ENCODE data around the gene HSD17B12.

- TF ChIP-seq ZNF8 (CRISPR knock-in tag; IDR thresholded peaks at IDR 0.05), result no peak
- no peak for TF ChIP-seq ARNTL (CRISPR knock-in tag; IDR thresholded peaks at IDR 0.05; ENCODE audit: borderline replicate concordance, low read depth)
- no peak for TF ChIP-seq TCF4 (CRISPR knock-in tag; IDR thresholded peaks at IDR 0.05; ENCODE audit: borderline replicate concordance)
- TF ChIP-seq PATZ1 (CRISPR knock-in tag; IDR thresholded peaks at IDR 0.05; ENCODE audit: borderline replicate concordance), result no peak
- TF ChIP-seq POU6F1 (CRISPR knock-in tag; IDR thresholded peaks at IDR 0.05; ENCODE audit: borderline replicate concordance, low read depth), result no peak
- no peak for TF ChIP-seq ZFP3 (CRISPR knock-in tag; IDR thresholded peaks at IDR 0.05)
- TF ChIP-seq SNAI2 (CRISPR knock-in tag; IDR thresholded peaks at IDR 0.05), result no peak
- no peak for TF ChIP-seq TOX (CRISPR knock-in tag; IDR thresholded peaks at IDR 0.05; ENCODE audit: borderline replicate concordance)
- no peak for TF ChIP-seq OSR1 (CRISPR knock-in tag; IDR thresholded peaks at IDR 0.05)
- no peak for TF ChIP-seq ZNF565 (CRISPR knock-in tag; conservative IDR thresholded peaks at IDR 0.05; ENCODE audit: low read depth)
- no peak for TF ChIP-seq ZC3H10 (CRISPR knock-in tag; IDR thresholded peaks at IDR 0.05)
- TF ChIP-seq ZNF70 (CRISPR knock-in tag; IDR thresholded peaks at IDR 0.05), result no peak
- TF ChIP-seq CREB5 (CRISPR knock-in tag; IDR thresholded peaks at IDR 0.05; ENCODE audit: low read depth), result no peak
- no peak for TF ChIP-seq ZFP30 (CRISPR knock-in tag; IDR thresholded peaks at IDR 0.05)
These were observed 55.4 kb downstream of the HSD17B12 start for GRCh38 chr11:43735961-43736360.
